PC-9 (cell line): ENCODE data around the gene PEAK1. TPM values are rescaled to one million over a fixed set of nuclear protein-coding genes. Genes with fewer than 3 reads are reported as not detected.

Experiments used
- BruUV-seq: library from RNA; stranded (reverse); fragments of 400-500 nt; replicated peaks from 2 replicates; lab custom pipeline; 2021; lab: Mats Ljungman, UMichigan
- CTCF ChIA-PET: fragments of 300-600 bp; sonication (Branson Sonifier 250); formaldehyde crosslinking; loops from one replicate; lab custom pipeline; 2022; ENCODE audit warnings: antibody characterized with exemption; lab: Charles Lee
- POLR2A ChIA-PET: fragments of 300-600 bp; sonication (Branson Sonifier 250); formaldehyde crosslinking; loops from one replicate; lab custom pipeline; 2022; ENCODE audit warnings: antibody characterized with exemption; ENCODE audit not compliant: unreplicated experiment; lab: Charles Lee
- DNase-seq, 2 experiments: peaks; one replicate each; pipeline versions ENCODE4 v3.0.0 to v3.0.0-alpha.2; 2015 to 2022; ENCODE audit warnings: mixed read lengths in 1 of 2
- H2AFZ ChIP-seq: fragments of 200-600 bp; sonication (generic); 2 replicates; pipeline ENCODE4 v1.8.1; 2017; ENCODE audit warnings: antibody characterized with exemption
- H3F3A ChIP-seq: fragments of 200-600 bp; sonication (generic); 2 replicates; pipeline ENCODE4 v1.8.1; 2017; ENCODE audit warnings: antibody characterized with exemption, mild to moderate bottlenecking, low read depth; ENCODE audit not compliant: insufficient read depth
- H3K27ac ChIP-seq: fragments of 200-600 bp; sonication (generic); 2 replicates; pipeline ENCODE4 v1.6.1; 2016; ENCODE audit warnings: mixed run types
- H3K27me3 ChIP-seq: fragments of 200-600 bp; sonication (generic); 2 replicates; pipeline ENCODE4 v1.6.1; 2016; ENCODE audit warnings: low read depth, mixed run types; ENCODE audit not compliant: insufficient read depth
- H3K36me3 ChIP-seq: fragments of 200-600 bp; sonication (generic); 2 replicates; pipeline ENCODE4 v1.6.1; 2016; ENCODE audit warnings: low read depth, mixed run types
- H3K4me1 ChIP-seq: fragments of 200-600 bp; sonication (generic); replicated peaks from 2 replicates; pipeline ENCODE4 v1.6.1; 2016; ENCODE audit warnings: mixed run types; ENCODE audit not compliant: insufficient read depth
- H3K4me2 ChIP-seq: fragments of 200-600 bp; sonication (generic); 2 replicates; pipeline ENCODE4 v1.6.1; 2017; ENCODE audit warnings: mixed run types
- H3K4me3 ChIP-seq: fragments of 200-600 bp; sonication (generic); 2 replicates; pipeline ENCODE4 v1.6.1; 2016; ENCODE audit warnings: mixed run types
- H3K79me2 ChIP-seq: fragments of 200-600 bp; sonication (generic); 2 replicates; pipeline ENCODE4 v1.6.1; 2017; ENCODE audit warnings: low read depth, mixed run types
- H3K9me2 ChIP-seq: fragments of 200-600 bp; sonication (generic); 2 replicates; pipeline ENCODE4 v1.8.1; 2017; ENCODE audit warnings: mild to moderate bottlenecking; ENCODE audit not compliant: insufficient read depth
- H3K9me3 ChIP-seq: fragments of 200-600 bp; sonication (generic); 2 replicates; pipeline ENCODE4 v1.8.1; 2016; ENCODE audit warnings: low read depth; ENCODE audit not compliant: insufficient read depth
- H4K20me1 ChIP-seq: fragments of 200-600 bp; sonication (generic); 2 replicates; pipeline ENCODE4 v1.8.1; 2017; ENCODE audit not compliant: insufficient read depth
- EZH2 ChIP-seq: fragments of 200-600 bp; sonication (generic); IDR thresholded peaks from 2 replicates; pipeline ENCODE4 v1.8.0; 2017; ENCODE audit warnings: antibody characterized with exemption, low read depth
- intact Hi-C: fragments of 100-400 bp; cut with micrococcal nuclease; formaldehyde crosslinking; loops from one replicate; pipeline ENCODE4 v1.10.0; 2022; ENCODE audit not compliant: unreplicated experiment
- total RNA-seq: library from RNA; stranded (reverse); gene quantifications from 2 replicates; pipeline ENCODE4 v1.2.3, GENCODE V29; 2021
- TF ChIP-seq, protein P1 (sequence below): fragments of 200-600 bp; sonication (generic); conservative IDR thresholded peaks from 2 replicates; pipeline ENCODE4 v1.6.1; 2017; ENCODE audit warnings: mixed run types, antibody characterized with exemption, mild to moderate bottlenecking, moderate library complexity

The PEAK1 gene
- total RNA-seq, 1 experiment from 2014 or later: 20.7 TPM

DNA sequence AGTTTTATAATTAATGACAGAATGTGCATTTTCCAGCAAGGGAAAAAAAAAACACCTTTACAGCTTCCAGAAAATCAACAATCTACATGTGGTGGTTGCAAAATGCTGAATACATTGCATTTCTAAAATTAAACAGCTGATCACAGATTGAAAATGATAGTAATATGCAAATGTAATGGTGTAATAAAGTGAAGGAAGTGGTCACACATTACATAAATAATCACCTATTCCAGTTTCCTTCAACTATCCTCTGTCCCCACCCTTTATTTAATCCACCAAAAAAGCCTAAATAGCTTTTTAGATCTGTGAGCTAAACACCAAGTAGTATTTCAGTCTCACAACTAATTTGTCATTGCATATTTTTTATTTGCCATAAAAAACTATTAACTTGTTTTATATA is 110.5 kb downstream of the PEAK1 start:
- POLR2A ChIA-PET: interaction anchor here (0.6 kb wide), 1 partner anchor 59 kb away, joined by 4 read pairs; no protein-coding TSS in a partner anchor
- no TSS peak for BruUV-seq
- no peaks in the 10 kb centered on the region for H3F3A ChIP-seq
- DNase-seq: no peak
- CTCF ChIA-PET: no interaction called here
- no peaks in the 10 kb centered on the region for H3K9me3 ChIP-seq
- no peaks in the 10 kb centered on the region for H3K4me1 ChIP-seq
- no peak overlapping the region for H3K27ac ChIP-seq
- no peaks in the 10 kb centered on the region for H3K36me3 ChIP-seq
- H3K4me3 ChIP-seq: no peak overlapping the region
- no peaks in the 10 kb centered on the region for H3K79me2 ChIP-seq
- H3K9me2 ChIP-seq: no peaks in the 10 kb centered on the region
- no peaks in the 10 kb centered on the region for H3K27me3 ChIP-seq
- TF ChIP-seq, protein P1, sequence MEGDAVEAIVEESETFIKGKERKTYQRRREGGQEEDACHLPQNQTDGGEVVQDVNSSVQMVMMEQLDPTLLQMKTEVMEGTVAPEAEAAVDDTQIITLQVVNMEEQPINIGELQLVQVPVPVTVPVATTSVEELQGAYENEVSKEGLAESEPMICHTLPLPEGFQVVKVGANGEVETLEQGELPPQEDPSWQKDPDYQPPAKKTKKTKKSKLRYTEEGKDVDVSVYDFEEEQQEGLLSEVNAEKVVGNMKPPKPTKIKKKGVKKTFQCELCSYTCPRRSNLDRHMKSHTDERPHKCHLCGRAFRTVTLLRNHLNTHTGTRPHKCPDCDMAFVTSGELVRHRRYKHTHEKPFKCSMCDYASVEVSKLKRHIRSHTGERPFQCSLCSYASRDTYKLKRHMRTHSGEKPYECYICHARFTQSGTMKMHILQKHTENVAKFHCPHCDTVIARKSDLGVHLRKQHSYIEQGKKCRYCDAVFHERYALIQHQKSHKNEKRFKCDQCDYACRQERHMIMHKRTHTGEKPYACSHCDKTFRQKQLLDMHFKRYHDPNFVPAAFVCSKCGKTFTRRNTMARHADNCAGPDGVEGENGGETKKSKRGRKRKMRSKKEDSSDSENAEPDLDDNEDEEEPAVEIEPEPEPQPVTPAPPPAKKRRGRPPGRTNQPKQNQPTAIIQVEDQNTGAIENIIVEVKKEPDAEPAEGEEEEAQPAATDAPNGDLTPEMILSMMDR: no peak
- TF ChIP-seq EZH2: no peak
- no peaks in the 10 kb centered on the region for H4K20me1 ChIP-seq
- H3K4me2 ChIP-seq: no peak overlapping the region
- intact Hi-C loops: no loop called here
- H2AFZ ChIP-seq: no peak overlapping the region

DNA sequence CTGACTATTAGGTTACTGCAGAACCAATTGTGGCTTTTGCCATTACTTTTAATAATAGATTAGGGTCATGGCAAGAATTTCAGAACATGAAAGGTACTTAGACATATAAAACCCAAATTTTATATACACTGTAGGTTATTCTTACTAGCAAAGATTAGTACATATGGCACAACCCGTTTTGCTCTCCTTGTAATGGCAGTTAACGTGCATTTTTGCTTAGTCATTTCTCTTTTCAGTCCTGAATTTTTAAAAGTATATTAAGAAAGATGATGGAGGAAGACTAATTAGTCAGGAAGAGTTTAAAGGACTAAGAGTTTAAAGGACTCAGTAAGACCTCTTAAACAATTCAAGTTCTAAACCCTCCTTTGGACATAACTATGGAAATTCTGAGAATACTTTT is 114.0 kb downstream of the PEAK1 start:
- H3K27ac ChIP-seq: no peak overlapping the region
- H3K9me2 ChIP-seq: no peaks in the 10 kb centered on the region
- ChIA-PET CTCF (no interaction called here), POLR2A (no interaction called here)
- BruUV-seq: no TSS peak
- DNase-seq: no peak
- no peak overlapping the region for H3K4me2 ChIP-seq
- H4K20me1 ChIP-seq: no peaks in the 10 kb centered on the region
- no peaks in the 10 kb centered on the region for H3K36me3 ChIP-seq
- H3K4me1 ChIP-seq: no peaks in the 10 kb centered on the region
- H3K9me3 ChIP-seq: no peaks in the 10 kb centered on the region
- H2AFZ ChIP-seq: no peak overlapping the region
- no peak overlapping the region for H3K4me3 ChIP-seq
- intact Hi-C loops: no loop called here
- TF ChIP-seq EZH2: no peak
- TF ChIP-seq, protein P1: no peak
- no peaks in the 10 kb centered on the region for H3F3A ChIP-seq
- no peaks in the 10 kb centered on the region for H3K27me3 ChIP-seq
- no peaks in the 10 kb centered on the region for H3K79me2 ChIP-seq

DNA sequence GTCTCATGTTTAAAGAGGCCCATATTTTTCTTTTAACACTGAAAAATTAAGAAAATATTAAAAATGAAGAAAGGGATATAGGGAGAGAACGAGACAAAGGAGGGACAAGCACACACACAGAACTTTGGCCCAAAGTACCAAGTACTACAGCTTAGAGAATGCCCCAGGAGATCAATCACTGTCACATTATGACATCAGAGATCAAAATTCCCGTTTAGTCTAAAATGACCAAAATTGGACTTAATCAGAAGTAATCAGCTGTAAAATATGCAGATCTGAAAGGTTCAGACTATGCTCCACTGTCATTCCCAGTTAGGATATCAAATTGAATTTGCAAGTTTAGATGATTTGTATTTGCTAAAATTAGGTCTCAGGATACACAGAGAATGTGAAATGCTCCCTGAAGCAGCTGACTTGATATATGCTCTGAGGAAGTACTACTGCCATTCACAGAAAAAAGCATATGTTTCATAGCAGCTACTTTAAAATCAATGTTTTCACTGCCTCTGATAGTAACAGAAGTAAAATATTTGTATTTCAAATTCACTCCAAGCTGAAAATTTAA is 123.0 kb downstream of the PEAK1 start:
- no peak overlapping the region for H2AFZ ChIP-seq
- intact Hi-C loops: no loop called here
- H3F3A ChIP-seq: no peaks in the 10 kb centered on the region
- no peak for DNase-seq
- no peaks in the 10 kb centered on the region for H3K79me2 ChIP-seq
- BruUV-seq: no TSS peak
- no peaks in the 10 kb centered on the region for H3K9me2 ChIP-seq
- no peak for TF ChIP-seq EZH2
- TF ChIP-seq, protein P1: no peak
- no peaks in the 10 kb centered on the region for H3K27me3 ChIP-seq
- no peak overlapping the region for H3K27ac ChIP-seq
- no peak overlapping the region for H3K4me2 ChIP-seq
- H3K36me3 ChIP-seq: no peaks in the 10 kb centered on the region
- CTCF ChIA-PET: no interaction called here
- no peak overlapping the region for H3K4me3 ChIP-seq
- no peaks in the 10 kb centered on the region for H3K4me1 ChIP-seq
- POLR2A ChIA-PET: no interaction called here
- no peaks in the 10 kb centered on the region for H3K9me3 ChIP-seq
- no peaks in the 10 kb centered on the region for H4K20me1 ChIP-seq
